SK-N-DZ (cell line): ENCODE data around the gene NME1. TPM values are rescaled to one million over a fixed set of nuclear protein-coding genes. Genes with fewer than 3 reads are reported as not detected.
"Not testable (repeated sequence)": the region's sequence is repeated elsewhere in the genome, so short reads cannot be mapped to it uniquely, and the experiment has no call there.

Experiments
- DNase-seq: peaks from one replicate; pipeline ENCODE4 v3.0.0-alpha.2; 2015; ENCODE audit warnings: low spot score
- polyA plus RNA-seq, 2 experiments: library from polyadenylated mRNA; depleted of rRNA; stranded (reverse); fragments of >200 nt; gene quantifications; 2 replicates each; pipeline ENCODE4 v1.2.3, GENCODE V29; 2014

Gene NME1
- polyA plus RNA-seq (2014; cell fraction: cytosol; rRNA removed), result 1,252 and 1,346 TPM in 2 replicates
- polyA plus RNA-seq (2014; cell fraction: nucleus; rRNA removed), result 456 and 674 TPM in 2 replicates

GRCh38 chr17:51153210-51154072, at the start of gene NME1:
Gene NME1, plus strand, starts transcription at chr17:51153559. Its CDS starts 2,096 bp downstream, at chr17:51155655.
- peak; percentile 100 for DNase-seq

- no peak for DNase-seq
Observed at GRCh38 chr17:51107778-51108177, 45.6 kb upstream of the NME1 start.

- not testable (repeated sequence) for DNase-seq
Observed at GRCh38 chr17:51112303-51113222, 40.8 kb upstream of the NME1 start.

GRCh38 chr17:51115179-51115578, 38.2 kb upstream of the NME1 start:
- DNase-seq, result no peak

- DNase-seq, result no peak
Observed at GRCh38 chr17:51118330-51119195, 34.8 kb upstream of the NME1 start.

GRCh38 chr17:51119415-51120356, 33.7 kb upstream of the NME1 start:
- DNase-seq, result peak; percentile 57

- DNase-seq, result peak; percentile 61
Observed at GRCh38 chr17:51120357-51120738, 33.0 kb upstream of the NME1 start.

- DNase-seq, result peak; percentile 95
Observed at GRCh38 chr17:51120739-51121619, 32.4 kb upstream of the NME1 start, which contains the start of gene SPAG9. Gene SPAG9, minus strand, starts transcription at chr17:51120868. Its CDS starts 212 bp downstream, at chr17:51120656.

GRCh38 chr17:51121620-51122472, 31.5 kb upstream of the NME1 start:
- DNase-seq, result peak; percentile 57

- DNase-seq, result not testable (repeated sequence)
Observed at GRCh38 chr17:51122473-51123115, 30.8 kb upstream of the NME1 start.

- no peak for DNase-seq
Observed at GRCh38 chr17:51124640-51125503, 28.5 kb upstream of the NME1 start.

- no peak for DNase-seq
Observed at GRCh38 chr17:51128076-51128475, 25.3 kb upstream of the NME1 start.

GRCh38 chr17:51132964-51133319, 20.4 kb upstream of the NME1 start:
- DNase-seq, result no peak

- DNase-seq, result no peak
Observed at GRCh38 chr17:51133365-51133764, 20.0 kb upstream of the NME1 start.

- DNase-seq, result no peak
Observed at GRCh38 chr17:51135956-51136355, 17.4 kb upstream of the NME1 start.

GRCh38 chr17:51142597-51142996, 10.8 kb upstream of the NME1 start:
- no peak for DNase-seq
